Limb (tissue), 2 donors: Measurements from ENCODE around the gene VSTM2L.
"Not testable (repeated sequence)": the region's sequence is repeated elsewhere in the genome, so short reads cannot be mapped to it uniquely, and the experiment has no call there.

Experiments
- DNase-seq, 2 donors: peaks; one replicate each; pipeline ENCODE4 v3.0.0-alpha.2; 2016; ENCODE audit errors: extremely low spot score in 2 of 2

VSTM2L gene

GRCh38 chr20:37963483-37963882, 60.6 kb downstream of the VSTM2L start:
- DNase-seq, result not testable (repeated sequence)

- DNase-seq, result no peak
Measured at GRCh38 chr20:37968841-37969401, 66.0 kb downstream of the VSTM2L start.

GRCh38 chr20:37969949-37970855, 67.3 kb downstream of the VSTM2L start:
- no peak for DNase-seq

- DNase-seq, result no peak
Measured at GRCh38 chr20:37970856-37971245, 67.9 kb downstream of the VSTM2L start.

- no peak for DNase-seq
Measured at GRCh38 chr20:37971561-37972127, 68.7 kb downstream of the VSTM2L start.

GRCh38 chr20:37972256-37973058, 69.5 kb downstream of the VSTM2L start:
- no peak for DNase-seq

GRCh38 chr20:37973059-37973910, 70.4 kb downstream of the VSTM2L start:
- DNase-seq, result no peak

- no peak for DNase-seq
Measured at GRCh38 chr20:37976887-37977286, 74.0 kb downstream of the VSTM2L start.

- DNase-seq, result no peak
Measured at GRCh38 chr20:37977338-37977737, 74.4 kb downstream of the VSTM2L start.

- DNase-seq, result no peak
Measured at GRCh38 chr20:37977786-37978185, 74.9 kb downstream of the VSTM2L start.

GRCh38 chr20:37979021-37979985, 76.4 kb downstream of the VSTM2L start:
- no peak for DNase-seq

- DNase-seq, result no peak
Measured at GRCh38 chr20:37980383-37980782, 77.5 kb downstream of the VSTM2L start.

- no peak for DNase-seq
Measured at GRCh38 chr20:37980876-37981275, 77.9 kb downstream of the VSTM2L start.

GRCh38 chr20:37981568-37981967, 78.6 kb downstream of the VSTM2L start:
- no peak for DNase-seq

GRCh38 chr20:37983286-37983685, 80.4 kb downstream of the VSTM2L start:
- no peak for DNase-seq

GRCh38 chr20:37984018-37984785, 81.3 kb downstream of the VSTM2L start:
- DNase-seq, result no peak

- DNase-seq, result no peak
Measured at GRCh38 chr20:37986044-37986858, 83.3 kb downstream of the VSTM2L start.
